C4-2B (cell line): ENCODE data around the gene ADGRB3.

Experiments
- CTCF ChIP-seq: fragments of 450-650 bp; conservative IDR thresholded peaks from 2 replicates; pipeline ENCODE4 v1.5.1; 2017; ENCODE audit warnings: mild to moderate bottlenecking
- ZFX ChIP-seq: fragments of 450-650 bp; IDR thresholded peaks from 2 replicates; pipeline ENCODE4 v1.6.1; 2017

GRCh38 chr6:68873236-68873635 is 238.2 kb downstream of the ADGRB3 start:
- TF ChIP-seq CTCF (no peak), ZFX (no peak)
